HG03025 (cell line): ENCODE data around the gene ATP11B.

Experiments
- ATAC-seq: cut with Tn5 transposase; IDR thresholded peaks from one replicate; pipeline ENCODE4 v1.9.1; 2021; ENCODE audit warnings: mild to moderate bottlenecking, moderate library complexity; ENCODE audit not compliant: unreplicated experiment, low FRiP score

ATP11B gene

GRCh38 chr3:182906036-182906435 lies 112.7 kb downstream of the ATP11B start:
- ATAC-seq: no peak

- ATAC-seq: no peak
These were observed 115.2 kb downstream of the ATP11B start for GRCh38 chr3:182908471-182908870.

GRCh38 chr3:182909318-182910040 lies 116.2 kb downstream of the ATP11B start:
- ATAC-seq: no peak

GRCh38 chr3:182910936-182911781 lies 117.9 kb downstream of the ATP11B start:
- no peak for ATAC-seq

GRCh38 chr3:182911782-182912111 lies 118.4 kb downstream of the ATP11B start:
- ATAC-seq: no peak

GRCh38 chr3:182912474-182912873 lies 119.2 kb downstream of the ATP11B start:
- no peak for ATAC-seq

- ATAC-seq: peak; percentile 74
These were observed 120.6 kb downstream of the ATP11B start for GRCh38 chr3:182913889-182914288.

GRCh38 chr3:182914341-182914740 lies 121.0 kb downstream of the ATP11B start:
- ATAC-seq: peak; percentile 46

GRCh38 chr3:182917134-182917533 lies 123.8 kb downstream of the ATP11B start:
- ATAC-seq: no peak

- no peak for ATAC-seq
These were observed 126.6 kb downstream of the ATP11B start for GRCh38 chr3:182919866-182920357.

GRCh38 chr3:182920515-182921084 lies 127.3 kb downstream of the ATP11B start:
- no peak for ATAC-seq

GRCh38 chr3:182921665-182922355 lies 128.5 kb downstream of the ATP11B start:
- no peak for ATAC-seq

GRCh38 chr3:182925330-182925943 lies 132.1 kb downstream of the ATP11B start:
- peak; percentile 91 for ATAC-seq

- ATAC-seq: no peak
These were observed 132.6 kb downstream of the ATP11B start for GRCh38 chr3:182925944-182926337.

- ATAC-seq: no peak
These were observed 142.5 kb downstream of the ATP11B start for GRCh38 chr3:182935803-182936202.

- ATAC-seq: no peak
These were observed 143.1 kb downstream of the ATP11B start for GRCh38 chr3:182936239-182936917.

GRCh38 chr3:182936918-182937285 lies 143.6 kb downstream of the ATP11B start:
- no peak for ATAC-seq

- ATAC-seq: peak; percentile 72
These were observed 144.2 kb downstream of the ATP11B start for GRCh38 chr3:182937293-182938051.

GRCh38 chr3:182940266-182940808 lies 147.0 kb downstream of the ATP11B start:
- ATAC-seq: no peak
